ENCODE measurements around the gene NLGN1.

NLGN1 gene

DNA sequence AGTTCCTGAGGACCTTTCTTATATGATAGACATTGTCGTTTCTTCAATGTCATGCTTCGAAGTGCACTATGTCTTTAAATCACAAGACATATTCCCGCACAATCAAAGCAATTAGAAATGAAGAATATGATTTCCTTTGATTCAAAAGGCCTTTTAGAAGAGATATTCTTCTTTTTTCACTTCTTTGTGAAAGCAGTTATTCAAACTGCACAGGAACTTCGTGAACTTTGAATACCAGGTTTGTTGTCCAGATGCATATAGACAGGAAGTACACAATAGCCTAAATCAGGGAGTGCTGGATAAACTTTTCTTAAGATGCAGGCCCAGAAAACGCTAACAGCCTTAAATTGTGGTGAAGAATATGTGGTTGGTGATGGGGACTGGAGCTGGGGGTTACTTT lies 870.5 kb downstream of the NLGN1 start:
- no peaks in the 10 kb centered on the region for H3K4me1 ChIP-seq (ENCODE audit: insufficient read depth, low read length)
- H3K36me3 ChIP-seq (ENCODE audit: insufficient read depth, low read length), result no peaks in the 10 kb centered on the region
- no peak overlapping the region for H3K27ac ChIP-seq (ENCODE audit: low read depth, low read length)
- no peak overlapping the region for H3K4me3 ChIP-seq (ENCODE audit: low read depth in 1 of 2, low read length in 2 of 2)
- H3K9me3 ChIP-seq (ENCODE audit: low read length), result no peaks in the 10 kb centered on the region
- H3K9ac ChIP-seq (ENCODE audit: low read length), result no peak overlapping the region
- no peaks in the 10 kb centered on the region for H3K27me3 ChIP-seq (ENCODE audit: control insufficient read depth in 1 of 2, insufficient read depth in 2 of 2, low read length in 2 of 2)

DNA sequence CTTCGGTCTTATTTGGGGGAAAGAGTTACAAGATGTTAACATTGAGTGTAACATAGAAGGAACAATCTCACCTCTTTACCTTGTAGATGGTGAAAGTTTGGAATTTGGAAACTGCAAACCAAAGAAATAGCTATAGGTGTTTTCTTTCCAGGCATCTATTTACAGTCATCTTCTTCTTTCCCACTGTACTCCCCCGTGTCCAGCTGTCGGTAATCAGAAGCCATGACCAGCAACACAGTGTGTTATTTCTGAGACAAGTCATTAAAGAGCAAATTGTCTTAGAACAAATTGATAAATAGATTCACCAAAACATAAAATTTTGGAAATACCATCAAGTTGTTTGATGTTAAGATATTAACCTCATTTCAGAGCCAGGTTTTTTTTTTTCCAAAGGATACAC lies 871.0 kb downstream of the NLGN1 start:
- no peak overlapping the region for H3K4me3 ChIP-seq (ENCODE audit: low read depth in 1 of 2, low read length in 2 of 2)
- no peaks in the 10 kb centered on the region for H3K4me1 ChIP-seq (ENCODE audit: insufficient read depth, low read length)
- H3K36me3 ChIP-seq (ENCODE audit: insufficient read depth, low read length), result no peaks in the 10 kb centered on the region
- no peaks in the 10 kb centered on the region for H3K9me3 ChIP-seq (ENCODE audit: low read length)
- H3K27me3 ChIP-seq (ENCODE audit: control insufficient read depth in 1 of 2, insufficient read depth in 2 of 2, low read length in 2 of 2), result no peaks in the 10 kb centered on the region
- no peak overlapping the region for H3K27ac ChIP-seq (ENCODE audit: low read depth, low read length)
- no peak overlapping the region for H3K9ac ChIP-seq (ENCODE audit: low read length)

DNA sequence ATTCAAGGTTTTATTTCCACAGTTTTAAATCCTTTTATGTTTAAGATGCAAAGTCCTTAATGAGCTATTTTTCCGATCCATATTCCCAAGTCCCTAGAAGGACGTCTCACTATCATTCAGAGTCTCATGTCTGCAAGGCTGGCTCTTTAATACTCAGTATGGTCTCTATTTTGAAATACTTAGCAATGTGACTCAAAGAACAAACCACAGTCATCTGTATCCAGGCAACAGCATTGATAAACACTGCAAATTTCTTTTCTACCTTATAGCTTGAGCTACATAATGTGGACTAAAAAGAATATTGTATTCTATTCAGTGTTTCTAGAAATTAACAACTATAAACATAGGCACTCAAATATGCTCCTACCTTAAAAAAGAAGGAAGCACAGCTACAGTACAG lies 873.3 kb downstream of the NLGN1 start:
- Histone ChIP-seq H3K36me3 (ENCODE audit: insufficient read depth, low read length) (no peaks in the 10 kb centered on the region), H3K4me3 (ENCODE audit: low read depth in 1 of 2, low read length in 2 of 2) (no peak overlapping the region), H3K27me3 (ENCODE audit: control insufficient read depth in 1 of 2, insufficient read depth in 2 of 2, low read length in 2 of 2) (no peaks in the 10 kb centered on the region), H3K27ac (ENCODE audit: low read depth, low read length) (no peak overlapping the region), H3K4me1 (ENCODE audit: insufficient read depth, low read length) (no peaks in the 10 kb centered on the region), H3K9me3 (ENCODE audit: low read length) (no peaks in the 10 kb centered on the region), H3K9ac (ENCODE audit: low read length) (no peak overlapping the region)

GRCh38 chr3:174275336-174275735 lies 877.8 kb downstream of the NLGN1 start:
- Histone ChIP-seq H3K27ac (ENCODE audit: low read depth, low read length) (no peak overlapping the region), H3K9me3 (ENCODE audit: low read length) (no peaks in the 10 kb centered on the region), H3K4me1 (ENCODE audit: insufficient read depth, low read length) (no peaks in the 10 kb centered on the region), H3K4me3 (ENCODE audit: low read depth in 1 of 2, low read length in 2 of 2) (no peak overlapping the region), H3K9ac (ENCODE audit: low read length) (no peak overlapping the region), H3K27me3 (ENCODE audit: control insufficient read depth in 1 of 2, insufficient read depth in 2 of 2, low read length in 2 of 2) (no peaks in the 10 kb centered on the region), H3K36me3 (ENCODE audit: insufficient read depth, low read length) (no peaks in the 10 kb centered on the region)

- Histone ChIP-seq H3K9ac (ENCODE audit: low read length) (no peak overlapping the region), H3K27me3 (ENCODE audit: control insufficient read depth in 1 of 2, insufficient read depth in 2 of 2, low read length in 2 of 2) (no peaks in the 10 kb centered on the region), H3K9me3 (ENCODE audit: low read length) (no peaks in the 10 kb centered on the region), H3K36me3 (ENCODE audit: insufficient read depth, low read length) (no peaks in the 10 kb centered on the region), H3K27ac (ENCODE audit: low read depth, low read length) (no peak overlapping the region), H3K4me3 (ENCODE audit: low read depth in 1 of 2, low read length in 2 of 2) (no peak overlapping the region), H3K4me1 (ENCODE audit: insufficient read depth, low read length) (no peaks in the 10 kb centered on the region)
These were observed 879.3 kb downstream of the NLGN1 start for GRCh38 chr3:174276826-174277225.

DNA sequence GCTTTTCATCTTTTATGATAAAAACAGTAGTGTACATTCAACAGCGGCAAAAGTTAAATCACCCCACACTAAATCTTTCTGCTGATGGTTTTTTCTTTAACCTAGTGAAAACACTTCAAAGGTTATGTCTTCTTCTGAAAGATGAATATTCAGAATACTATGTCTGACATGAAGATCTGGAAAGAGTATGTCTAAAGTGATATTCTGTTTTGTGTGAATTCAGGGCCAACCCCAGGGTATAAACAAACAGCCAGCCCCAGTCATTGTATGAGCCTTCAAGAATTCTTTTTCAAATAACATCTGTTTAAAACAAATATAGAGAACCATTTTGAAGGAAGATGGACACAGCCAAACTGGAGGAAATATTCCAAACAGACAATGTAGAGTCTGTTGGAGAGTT lies 880.5 kb downstream of the NLGN1 start:
- Histone ChIP-seq H3K9me3 (ENCODE audit: low read length) (no peaks in the 10 kb centered on the region), H3K27me3 (ENCODE audit: control insufficient read depth in 1 of 2, insufficient read depth in 2 of 2, low read length in 2 of 2) (no peaks in the 10 kb centered on the region), H3K36me3 (ENCODE audit: insufficient read depth, low read length) (no peaks in the 10 kb centered on the region), H3K4me3 (ENCODE audit: low read depth in 1 of 2, low read length in 2 of 2) (no peak overlapping the region), H3K9ac (ENCODE audit: low read length) (no peak overlapping the region), H3K27ac (ENCODE audit: low read depth, low read length) (no peak overlapping the region), H3K4me1 (ENCODE audit: insufficient read depth, low read length) (no peaks in the 10 kb centered on the region)

DNA sequence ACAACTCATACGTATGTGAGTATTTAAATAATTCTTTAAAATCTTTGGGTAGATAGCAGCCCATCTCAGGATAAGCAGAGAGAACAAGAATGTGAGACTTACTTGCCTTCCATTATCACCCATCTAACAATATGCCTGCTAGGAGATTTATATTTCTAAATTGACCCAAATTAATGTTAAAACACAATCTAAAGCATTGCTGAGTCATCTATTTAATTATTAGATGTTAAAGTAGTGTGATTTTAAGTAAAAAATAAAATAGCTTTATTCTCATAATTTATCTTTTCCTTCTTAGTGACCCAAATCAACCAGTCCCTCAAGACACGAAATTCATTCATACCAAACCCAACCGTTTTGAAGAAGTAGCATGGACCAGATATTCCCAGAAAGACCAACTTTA lies 882.6 kb downstream of the NLGN1 start:
- no peak overlapping the region for H3K4me3 ChIP-seq (ENCODE audit: low read depth in 1 of 2, low read length in 2 of 2)
- no peak overlapping the region for H3K27ac ChIP-seq (ENCODE audit: low read depth, low read length)
- no peaks in the 10 kb centered on the region for H3K9me3 ChIP-seq (ENCODE audit: low read length)
- H3K4me1 ChIP-seq (ENCODE audit: insufficient read depth, low read length), result no peaks in the 10 kb centered on the region
- H3K9ac ChIP-seq (ENCODE audit: low read length), result no peak overlapping the region
- no peaks in the 10 kb centered on the region for H3K36me3 ChIP-seq (ENCODE audit: insufficient read depth, low read length)
- H3K27me3 ChIP-seq (ENCODE audit: control insufficient read depth in 1 of 2, insufficient read depth in 2 of 2, low read length in 2 of 2), result no peaks in the 10 kb centered on the region

DNA sequence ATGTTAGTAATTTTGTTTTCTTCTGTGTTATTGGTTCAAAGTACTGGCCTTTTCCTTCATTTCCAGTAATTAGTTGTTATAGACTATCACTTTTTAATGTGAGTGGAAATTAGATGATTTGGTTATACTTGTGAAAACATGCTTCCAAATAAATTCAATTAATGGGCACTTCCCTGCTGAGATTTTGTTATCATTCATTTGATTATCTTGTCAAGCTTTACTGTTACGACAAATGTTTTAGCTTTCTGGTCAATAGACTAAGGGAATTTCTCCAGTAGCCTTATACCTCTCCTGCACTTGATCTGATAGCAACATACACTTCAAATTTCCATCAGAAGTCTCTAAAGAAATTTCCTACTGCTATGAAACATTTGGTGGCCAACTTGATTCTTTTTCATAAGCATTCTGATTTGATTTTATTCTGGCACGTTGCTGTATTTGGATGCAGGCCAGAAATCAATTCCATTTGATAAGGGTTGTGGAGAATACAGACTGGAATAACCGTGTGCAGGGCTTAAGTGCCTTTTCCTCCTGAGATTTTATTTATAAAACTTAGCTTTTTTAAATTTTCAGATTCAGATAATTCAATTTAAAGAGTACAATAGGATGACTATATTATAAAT lies 887.8 kb downstream of the NLGN1 start:
- H3K27me3 ChIP-seq (ENCODE audit: control insufficient read depth in 1 of 2, insufficient read depth in 2 of 2, low read length in 2 of 2), result no peaks in the 10 kb centered on the region
- no peak overlapping the region for H3K9ac ChIP-seq (ENCODE audit: low read length)
- H3K4me3 ChIP-seq (ENCODE audit: low read depth in 1 of 2, low read length in 2 of 2), result no peak overlapping the region
- no peaks in the 10 kb centered on the region for H3K4me1 ChIP-seq (ENCODE audit: insufficient read depth, low read length)
- H3K27ac ChIP-seq (ENCODE audit: low read depth, low read length), result no peak overlapping the region
- H3K36me3 ChIP-seq (ENCODE audit: insufficient read depth, low read length), result no peaks in the 10 kb centered on the region
- H3K9me3 ChIP-seq (ENCODE audit: low read length), result no peaks in the 10 kb centered on the region

- Histone ChIP-seq H3K36me3 (ENCODE audit: insufficient read depth, low read length) (no peaks in the 10 kb centered on the region), H3K9me3 (ENCODE audit: low read length) (no peaks in the 10 kb centered on the region), H3K4me3 (ENCODE audit: low read depth in 1 of 2, low read length in 2 of 2) (no peak overlapping the region), H3K9ac (ENCODE audit: low read length) (no peak overlapping the region), H3K27ac (ENCODE audit: low read depth, low read length) (no peak overlapping the region), H3K27me3 (ENCODE audit: control insufficient read depth in 1 of 2, insufficient read depth in 2 of 2, low read length in 2 of 2) (no peaks in the 10 kb centered on the region), H3K4me1 (ENCODE audit: insufficient read depth, low read length) (no peaks in the 10 kb centered on the region)
These were observed 890.2 kb downstream of the NLGN1 start for GRCh38 chr3:174287705-174288104.

DNA sequence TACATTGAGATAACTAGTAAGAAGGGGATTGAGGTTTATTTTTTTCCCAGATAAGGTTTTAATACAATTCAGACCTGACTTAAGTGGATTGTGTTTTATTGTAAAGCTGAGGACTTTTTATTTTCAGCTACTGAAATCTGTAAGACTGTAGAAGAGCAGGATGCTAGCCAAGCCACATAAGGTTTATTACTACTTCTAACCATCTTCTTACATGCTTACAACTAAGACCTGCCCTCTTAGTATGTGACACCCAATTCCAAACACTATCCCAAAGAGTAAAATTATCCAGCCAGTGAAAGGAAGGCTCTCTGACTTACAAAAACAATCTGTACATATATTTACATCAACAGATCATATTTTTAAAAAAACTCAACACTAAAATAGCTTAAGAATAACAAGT lies 897.1 kb downstream of the NLGN1 start:
- no peak overlapping the region for H3K9ac ChIP-seq (ENCODE audit: low read length)
- H3K4me1 ChIP-seq (ENCODE audit: insufficient read depth, low read length), result no peaks in the 10 kb centered on the region
- no peaks in the 10 kb centered on the region for H3K36me3 ChIP-seq (ENCODE audit: insufficient read depth, low read length)
- no peaks in the 10 kb centered on the region for H3K9me3 ChIP-seq (ENCODE audit: low read length)
- H3K4me3 ChIP-seq (ENCODE audit: low read depth in 1 of 2, low read length in 2 of 2), result no peak overlapping the region
- H3K27me3 ChIP-seq (ENCODE audit: control insufficient read depth in 1 of 2, insufficient read depth in 2 of 2, low read length in 2 of 2), result no peaks in the 10 kb centered on the region
- H3K27ac ChIP-seq (ENCODE audit: low read depth, low read length), result no peak overlapping the region

- no peak overlapping the region for H3K9ac ChIP-seq (ENCODE audit: low read length)
- no peaks in the 10 kb centered on the region for H3K4me1 ChIP-seq (ENCODE audit: insufficient read depth, low read length)
- no peaks in the 10 kb centered on the region for H3K36me3 ChIP-seq (ENCODE audit: insufficient read depth, low read length)
- no peak overlapping the region for H3K4me3 ChIP-seq (ENCODE audit: low read depth in 1 of 2, low read length in 2 of 2)
- H3K27ac ChIP-seq (ENCODE audit: low read depth, low read length), result no peak overlapping the region
- H3K27me3 ChIP-seq (ENCODE audit: control insufficient read depth in 1 of 2, insufficient read depth in 2 of 2, low read length in 2 of 2), result no peaks in the 10 kb centered on the region
- no peaks in the 10 kb centered on the region for H3K9me3 ChIP-seq (ENCODE audit: low read length)
These were observed 898.0 kb downstream of the NLGN1 start for GRCh38 chr3:174295306-174296092.

GRCh38 chr3:174302746-174303315 lies 905.3 kb downstream of the NLGN1 start:
- no peaks in the 10 kb centered on the region for H3K36me3 ChIP-seq (ENCODE audit: insufficient read depth, low read length)
- H3K4me1 ChIP-seq (ENCODE audit: insufficient read depth, low read length), result no peaks in the 10 kb centered on the region
- H3K27me3 ChIP-seq (ENCODE audit: control insufficient read depth in 1 of 2, insufficient read depth in 2 of 2, low read length in 2 of 2), result no peaks in the 10 kb centered on the region
- no peak overlapping the region for H3K4me3 ChIP-seq (ENCODE audit: low read depth in 1 of 2, low read length in 2 of 2)
- no peak overlapping the region for H3K27ac ChIP-seq (ENCODE audit: low read depth, low read length)
- H3K9ac ChIP-seq (ENCODE audit: low read length), result no peak overlapping the region
- H3K9me3 ChIP-seq (ENCODE audit: low read length), result no peaks in the 10 kb centered on the region

All from muscle layer of colon (tissue), 2 donors.